ENCODE data around the gene CAPN7.
A peak's percentile ranks its signal among the peaks of the same experiment; 100 is the strongest.

Gene CAPN7

GRCh38 chr3:15253023-15253697 lies 47.1 kb downstream of the CAPN7 start:
- H3K9me3 Mint-ChIP-seq, result no peaks in the 10 kb centered on the region
- peak overlapping the region; percentile 44 for H3K27ac Mint-ChIP-seq
- ATAC-seq, result peak; percentile 33
- H3K27me3 Mint-ChIP-seq, result no peaks in the 10 kb centered on the region
- H3K4me3 Mint-ChIP-seq, result no peak overlapping the region
- DNase-seq, result no peak
- H3K36me3 Mint-ChIP-seq (ENCODE audit: low read depth), result peaks cover 23% of the 10 kb centered on the region
- H3K4me1 Mint-ChIP-seq, result peaks cover 11% of the 10 kb centered on the region

GRCh38 chr3:15255215-15255614 lies 49.2 kb downstream of the CAPN7 start:
- DNase-seq (no peak), ATAC-seq (no peak)
- H3K4me3 Mint-ChIP-seq, result no peak overlapping the region
- H3K27ac Mint-ChIP-seq, result peak overlapping the region; percentile 68
- H3K27me3 Mint-ChIP-seq, result no peaks in the 10 kb centered on the region
- peaks cover 25% of the 10 kb centered on the region for H3K36me3 Mint-ChIP-seq (ENCODE audit: low read depth)
- H3K9me3 Mint-ChIP-seq, result no peaks in the 10 kb centered on the region
- H3K4me1 Mint-ChIP-seq, result peaks cover 11% of the 10 kb centered on the region

GRCh38 chr3:15256861-15257341 lies 50.9 kb downstream of the CAPN7 start:
- peaks cover 11% of the 10 kb centered on the region for H3K4me1 Mint-ChIP-seq

GRCh38 chr3:15258720-15259119 lies 52.7 kb downstream of the CAPN7 start:
- peaks cover 8% of the 10 kb centered on the region for H3K36me3 Mint-ChIP-seq (ENCODE audit: low read depth)
- peak overlapping the region; percentile 2 for H3K27ac Mint-ChIP-seq
- H3K4me1 Mint-ChIP-seq, result no peaks in the 10 kb centered on the region
- no peak overlapping the region for H3K4me3 Mint-ChIP-seq
- H3K27me3 Mint-ChIP-seq, result no peaks in the 10 kb centered on the region
- no peak for DNase-seq
- ATAC-seq, result no peak
- H3K9me3 Mint-ChIP-seq, result no peaks in the 10 kb centered on the region

More at GRCh38 chr3:15256861-15257341, 50.9 kb downstream of the CAPN7 start:
- no peak overlapping the region for H3K4me3 Mint-ChIP-seq
- DNase-seq (no peak), ATAC-seq (no peak)
- H3K9me3 Mint-ChIP-seq, result no peaks in the 10 kb centered on the region
- H3K27ac Mint-ChIP-seq, result no peak overlapping the region
- peaks cover 14% of the 10 kb centered on the region for H3K36me3 Mint-ChIP-seq (ENCODE audit: low read depth)
- no peaks in the 10 kb centered on the region for H3K27me3 Mint-ChIP-seq

- no peak for DNase-seq
- H3K4me1 Mint-ChIP-seq, result peaks cover 2% of the 10 kb centered on the region
- peaks cover 8% of the 10 kb centered on the region for H3K36me3 Mint-ChIP-seq (ENCODE audit: low read depth)
- H3K27me3 Mint-ChIP-seq, result no peaks in the 10 kb centered on the region
- H3K27ac Mint-ChIP-seq, result peak overlapping the region; percentile 7
- H3K9me3 Mint-ChIP-seq, result no peaks in the 10 kb centered on the region
- no peak for ATAC-seq
- H3K4me3 Mint-ChIP-seq, result no peak overlapping the region
Observed at GRCh38 chr3:15260531-15260930, 54.5 kb downstream of the CAPN7 start.

GRCh38 chr3:15261274-15261673 lies 55.2 kb downstream of the CAPN7 start:
- Mint-ChIP-seq H3K4me1 (peaks cover 2% of the 10 kb centered on the region), H3K4me3 (no peak overlapping the region), H3K27ac (no peak overlapping the region), H3K36me3 (ENCODE audit: low read depth) (peaks cover 8% of the 10 kb centered on the region), H3K27me3 (no peaks in the 10 kb centered on the region), H3K9me3 (no peaks in the 10 kb centered on the region)
- ATAC-seq (no peak), DNase-seq (no peak)

GRCh38 chr3:15262021-15262420 lies 56.0 kb downstream of the CAPN7 start:
- peaks cover 2% of the 10 kb centered on the region for H3K4me1 Mint-ChIP-seq
- H3K27me3 Mint-ChIP-seq, result no peaks in the 10 kb centered on the region
- H3K27ac Mint-ChIP-seq, result no peak overlapping the region
- DNase-seq (no peak), ATAC-seq (no peak)
- H3K9me3 Mint-ChIP-seq, result no peaks in the 10 kb centered on the region
- H3K36me3 Mint-ChIP-seq (ENCODE audit: low read depth), result peaks cover 8% of the 10 kb centered on the region
- H3K4me3 Mint-ChIP-seq, result no peak overlapping the region

GRCh38 chr3:15263120-15263519 lies 57.1 kb downstream of the CAPN7 start:
- H3K9me3 Mint-ChIP-seq, result no peaks in the 10 kb centered on the region
- H3K4me3 Mint-ChIP-seq, result no peak overlapping the region
- no peak overlapping the region for H3K27ac Mint-ChIP-seq
- ATAC-seq (no peak), DNase-seq (no peak)
- peaks cover 4% of the 10 kb centered on the region for H3K36me3 Mint-ChIP-seq (ENCODE audit: low read depth)
- H3K4me1 Mint-ChIP-seq, result peaks cover 6% of the 10 kb centered on the region
- no peaks in the 10 kb centered on the region for H3K27me3 Mint-ChIP-seq

GRCh38 chr3:15263926-15264325 lies 57.9 kb downstream of the CAPN7 start:
- Mint-ChIP-seq H3K4me3 (no peak overlapping the region), H3K4me1 (peaks cover 14% of the 10 kb centered on the region), H3K36me3 (ENCODE audit: low read depth) (peaks cover 3% of the 10 kb centered on the region), H3K27me3 (no peaks in the 10 kb centered on the region), H3K27ac (no peak overlapping the region), H3K9me3 (no peaks in the 10 kb centered on the region)
- ATAC-seq (no peak), DNase-seq (no peak)

- no peak overlapping the region for H3K4me3 Mint-ChIP-seq
- no peak overlapping the region for H3K27ac Mint-ChIP-seq
- no peaks in the 10 kb centered on the region for H3K9me3 Mint-ChIP-seq
- no peak for ATAC-seq
- peaks cover 19% of the 10 kb centered on the region for H3K4me1 Mint-ChIP-seq
- H3K36me3 Mint-ChIP-seq (ENCODE audit: low read depth), result no peaks in the 10 kb centered on the region
- H3K27me3 Mint-ChIP-seq, result no peaks in the 10 kb centered on the region
- no peak for DNase-seq
Observed at GRCh38 chr3:15264486-15264885, 58.4 kb downstream of the CAPN7 start.

GRCh38 chr3:15265655-15266509 lies 59.8 kb downstream of the CAPN7 start:
- no peak for ATAC-seq
- H3K4me3 Mint-ChIP-seq, result no peak overlapping the region

GRCh38 chr3:15266510-15267376 lies 60.7 kb downstream of the CAPN7 start:
- peaks cover 36% of the 10 kb centered on the region for H3K4me1 Mint-ChIP-seq
- no peaks in the 10 kb centered on the region for H3K27me3 Mint-ChIP-seq
- ATAC-seq, result no peak
- DNase-seq, result no peak
- H3K4me3 Mint-ChIP-seq, result no peak overlapping the region
- no peaks in the 10 kb centered on the region for H3K9me3 Mint-ChIP-seq
- H3K27ac Mint-ChIP-seq, result peak overlapping the region; percentile 21
- no peaks in the 10 kb centered on the region for H3K36me3 Mint-ChIP-seq (ENCODE audit: low read depth)

More at GRCh38 chr3:15265655-15266509, 59.8 kb downstream of the CAPN7 start:
- Mint-ChIP-seq H3K27me3 (no peaks in the 10 kb centered on the region), H3K36me3 (ENCODE audit: low read depth) (no peaks in the 10 kb centered on the region), H3K4me1 (peaks cover 32% of the 10 kb centered on the region), H3K9me3 (no peaks in the 10 kb centered on the region), H3K27ac (peak overlapping the region; percentile 21)
- DNase-seq, result no peak

- no peak for DNase-seq
- ATAC-seq, result no peak
- Mint-ChIP-seq H3K9me3 (no peaks in the 10 kb centered on the region), H3K4me3 (no peak overlapping the region), H3K36me3 (ENCODE audit: low read depth) (no peaks in the 10 kb centered on the region), H3K27ac (no peak overlapping the region), H3K27me3 (peaks cover 5% of the 10 kb centered on the region), H3K4me1 (peaks cover 44% of the 10 kb centered on the region)
Observed at GRCh38 chr3:15267502-15267901, 61.5 kb downstream of the CAPN7 start.

GRCh38 chr3:15268033-15268631 lies 62.1 kb downstream of the CAPN7 start:
- Mint-ChIP-seq H3K27ac (no peak overlapping the region), H3K36me3 (ENCODE audit: low read depth) (no peaks in the 10 kb centered on the region), H3K9me3 (no peaks in the 10 kb centered on the region), H3K4me3 (no peak overlapping the region), H3K4me1 (peaks cover 49% of the 10 kb centered on the region), H3K27me3 (peaks cover 9% of the 10 kb centered on the region)
- ATAC-seq (peak; percentile 45), DNase-seq (peak; percentile 85)
